Mucosa of gallbladder (tissue), 1 donor: ENCODE data around the gene RUNX2. TPM values are rescaled to one million over a fixed set of nuclear protein-coding genes. Genes with fewer than 3 reads are reported as not detected.

ENCODE experiments used
- DNase-seq: peaks from one replicate; pipeline ENCODE4 v3.0.0-alpha.2; 2020; ENCODE audit warnings: low spot score
- total RNA-seq: library from RNA; stranded (reverse); gene quantifications from one replicate; pipeline ENCODE4 v1.2.1, GENCODE V29; 2021
- donor health status: DM: no; HTN: no; CAD: no.

RUNX2 gene
- total RNA-seq, 1 donor from 2014 or later, result 5.3 TPM

DNA sequence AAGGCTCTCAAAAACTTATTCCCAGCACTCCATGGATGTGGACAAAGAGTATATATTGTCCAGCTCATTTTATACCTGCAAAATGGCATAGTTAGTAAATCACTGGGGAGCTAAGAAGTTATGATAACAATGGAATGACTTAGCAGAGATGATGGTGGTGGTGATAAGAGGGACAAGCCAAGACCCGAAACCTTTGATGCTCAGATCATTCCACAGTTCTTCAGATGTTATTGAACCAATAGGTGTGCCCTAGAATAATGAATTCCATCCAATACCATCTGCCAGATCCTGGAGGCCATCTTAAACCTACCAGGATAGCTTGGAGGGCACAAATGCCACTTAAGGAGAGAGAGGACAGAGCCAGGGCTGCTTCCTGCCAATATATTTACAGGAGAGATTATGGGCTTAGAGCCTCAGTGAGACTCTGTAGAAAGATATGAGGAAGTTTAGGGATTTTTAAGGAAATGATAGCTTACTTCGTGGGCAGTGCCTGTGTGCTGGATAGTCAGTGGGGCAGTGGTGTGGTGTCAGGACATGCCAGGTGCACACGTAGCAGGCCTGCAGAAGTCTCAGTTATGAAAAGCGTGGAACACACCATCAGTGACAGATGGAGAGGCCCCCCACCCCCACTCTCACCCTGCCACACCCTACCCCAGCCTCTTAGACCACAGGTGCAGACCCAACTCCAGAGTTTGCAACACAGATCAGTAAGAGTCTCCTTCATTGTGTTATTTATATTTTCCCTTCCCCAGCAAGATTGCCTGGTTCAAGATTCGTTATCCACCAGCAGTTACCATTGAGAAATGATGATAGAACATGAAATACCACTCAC is 259.3 kb downstream of the RUNX2 start:
- no peak for DNase-seq

DNA sequence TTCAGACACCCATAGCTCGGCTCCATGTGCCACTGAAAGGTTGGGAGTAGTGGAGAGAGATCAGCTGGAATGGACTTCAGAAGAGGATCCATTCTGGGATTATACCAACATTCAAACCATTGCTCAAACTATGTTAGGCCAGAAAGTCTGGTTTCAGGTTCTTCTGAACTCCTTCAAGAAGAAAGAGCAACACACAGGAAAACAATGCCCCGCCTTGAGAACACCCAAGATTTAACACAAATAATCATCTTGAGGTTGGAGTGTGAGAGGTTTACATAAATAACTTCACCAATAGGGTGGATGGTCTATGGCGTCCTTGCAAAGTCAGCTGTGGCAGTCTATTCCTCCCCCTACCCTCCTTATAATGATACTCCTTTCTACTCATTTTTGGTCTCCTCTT is 261.2 kb downstream of the RUNX2 start:
- no peak for DNase-seq

DNA sequence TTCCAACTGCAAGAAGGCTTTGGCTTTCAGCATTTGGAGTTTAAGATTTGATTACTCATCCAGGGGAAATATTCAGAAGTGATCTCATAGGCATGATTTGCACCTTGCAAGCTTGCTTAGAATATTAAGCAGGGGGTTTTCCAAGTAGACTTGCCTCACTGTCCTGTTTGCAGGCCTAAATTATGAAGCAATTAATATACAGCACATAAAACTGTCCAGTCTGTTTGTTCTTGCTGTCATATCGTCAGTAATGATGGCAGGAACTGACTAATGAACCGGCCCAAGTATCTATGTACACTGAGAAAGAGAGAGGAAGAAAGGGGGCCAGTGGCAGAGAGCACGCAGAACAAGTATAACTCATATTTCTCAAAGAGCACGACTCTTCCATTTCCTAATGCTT is 262.1 kb downstream of the RUNX2 start:
- no peak for DNase-seq

DNA sequence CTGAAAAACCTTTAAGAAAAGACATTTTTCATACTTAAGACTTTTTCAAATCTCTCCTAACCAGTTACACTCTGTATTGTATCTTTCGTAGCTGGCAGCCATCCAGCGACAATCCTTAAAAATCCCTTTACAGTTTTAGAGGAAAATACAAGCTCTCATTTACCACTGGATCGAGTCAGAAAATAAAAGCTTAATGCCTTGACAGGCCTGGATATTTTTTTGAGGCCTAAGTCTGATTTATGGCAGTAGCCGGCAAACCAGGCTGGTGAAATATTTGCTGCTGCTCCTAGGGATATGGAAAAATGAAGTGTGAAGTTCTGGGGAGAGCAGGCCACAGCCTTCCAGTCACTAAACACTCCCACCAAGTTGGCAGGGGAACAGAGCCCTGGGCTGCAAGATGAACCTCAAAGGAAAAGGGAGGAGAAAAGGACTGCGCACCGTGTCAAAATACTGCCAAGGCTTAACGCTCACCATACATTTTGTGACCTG is 262.6 kb downstream of the RUNX2 start:
- DNase-seq, result no peak

GRCh38 chr6:45591306-45591705 is 263.2 kb downstream of the RUNX2 start:
- no peak for DNase-seq

- no peak for DNase-seq
Measured at GRCh38 chr6:45591890-45592289, 263.8 kb downstream of the RUNX2 start.

DNA sequence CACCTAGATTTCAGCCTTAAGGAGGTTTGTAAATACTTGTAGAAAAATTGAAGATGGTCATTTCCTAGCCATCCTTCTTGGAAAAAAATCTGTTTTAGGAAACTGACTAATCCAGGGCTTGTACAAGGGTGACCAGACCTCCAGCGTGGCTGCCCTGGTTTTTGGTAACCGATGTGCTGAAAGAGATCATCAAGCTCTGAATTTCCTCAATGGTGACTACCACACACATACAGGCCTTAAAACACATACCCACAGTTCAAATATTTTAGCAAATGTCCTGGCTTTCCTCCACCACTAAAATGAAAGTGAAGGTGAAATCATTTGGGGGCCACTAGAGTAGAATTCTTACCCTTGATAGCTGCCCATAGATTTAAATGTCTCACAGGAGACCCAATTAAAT is 264.9 kb downstream of the RUNX2 start:
- DNase-seq, result no peak

DNA sequence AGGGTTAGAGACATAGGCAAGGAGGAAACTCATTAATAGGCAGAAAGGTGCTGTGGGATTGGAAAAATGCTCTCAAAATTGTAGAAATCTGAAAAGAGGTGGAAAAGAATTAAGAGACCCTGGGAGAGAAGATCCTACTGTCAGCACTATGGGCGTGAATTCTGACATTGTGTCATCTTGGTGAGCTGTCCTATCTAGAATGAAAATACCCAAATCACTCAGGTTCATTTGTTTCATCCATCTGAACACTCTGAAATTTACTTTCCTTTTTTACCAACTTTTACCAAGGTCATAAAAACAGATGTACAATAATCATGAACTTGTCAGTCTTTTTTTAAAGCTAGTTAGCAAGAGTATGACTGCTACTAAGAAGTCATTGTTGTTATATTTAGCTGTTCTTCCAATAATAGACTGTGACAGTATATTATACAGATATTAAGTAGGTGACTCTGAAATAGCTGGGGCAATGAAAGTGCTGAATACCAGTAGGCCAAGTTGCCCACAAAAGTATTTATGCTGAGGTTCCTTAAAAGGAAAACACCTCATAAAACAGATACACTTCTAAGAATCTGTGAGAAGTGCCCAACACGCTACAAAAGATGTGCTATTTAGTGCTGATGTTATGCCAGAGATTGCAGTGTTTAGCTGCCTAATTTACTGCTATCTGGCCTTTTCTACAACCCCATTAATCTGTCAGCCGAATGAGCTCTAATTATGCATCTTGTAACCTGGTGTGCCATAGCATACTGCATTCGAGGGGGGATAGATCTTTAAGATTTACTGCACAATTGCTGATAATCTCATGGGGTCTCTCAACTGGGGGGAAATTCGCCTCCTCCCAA is 267.1 kb downstream of the RUNX2 start:
- no peak for DNase-seq

GRCh38 chr6:45597424-45597823 is 269.3 kb downstream of the RUNX2 start:
- no peak for DNase-seq

- no peak for DNase-seq
Measured at GRCh38 chr6:45599053-45599452, 270.9 kb downstream of the RUNX2 start.

GRCh38 chr6:45605971-45606370 is 277.8 kb downstream of the RUNX2 start:
- DNase-seq, result no peak

DNA sequence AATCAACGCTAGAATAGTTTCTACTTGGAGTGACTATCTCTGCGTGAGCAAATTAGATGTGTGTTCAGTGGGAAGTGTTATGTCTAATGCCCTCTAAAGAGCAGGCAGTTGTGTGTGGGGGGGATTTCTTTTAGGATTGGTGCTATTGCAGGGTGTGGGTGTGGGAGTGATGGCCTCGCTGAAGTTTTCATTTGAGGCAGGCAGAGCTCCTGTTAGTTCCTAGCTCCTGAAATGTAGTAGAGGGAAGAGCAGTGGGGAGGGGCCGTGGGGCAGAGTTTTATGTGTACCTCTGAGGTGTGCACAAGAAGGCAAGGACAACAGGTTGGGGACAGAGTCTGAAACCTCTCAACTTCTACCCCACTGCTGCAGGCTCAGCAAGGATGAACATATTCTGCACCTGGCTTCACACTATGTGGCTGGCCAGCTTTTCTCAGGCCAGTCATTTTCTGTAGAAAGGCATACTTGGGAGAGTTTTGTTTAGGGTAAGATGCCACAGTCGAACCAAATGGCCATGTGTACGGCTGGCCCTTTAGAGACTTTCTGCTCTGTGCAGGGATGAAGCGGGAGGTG is 278.8 kb downstream of the RUNX2 start:
- no peak for DNase-seq

GRCh38 chr6:45607798-45608197 is 279.7 kb downstream of the RUNX2 start:
- DNase-seq, result no peak

DNA sequence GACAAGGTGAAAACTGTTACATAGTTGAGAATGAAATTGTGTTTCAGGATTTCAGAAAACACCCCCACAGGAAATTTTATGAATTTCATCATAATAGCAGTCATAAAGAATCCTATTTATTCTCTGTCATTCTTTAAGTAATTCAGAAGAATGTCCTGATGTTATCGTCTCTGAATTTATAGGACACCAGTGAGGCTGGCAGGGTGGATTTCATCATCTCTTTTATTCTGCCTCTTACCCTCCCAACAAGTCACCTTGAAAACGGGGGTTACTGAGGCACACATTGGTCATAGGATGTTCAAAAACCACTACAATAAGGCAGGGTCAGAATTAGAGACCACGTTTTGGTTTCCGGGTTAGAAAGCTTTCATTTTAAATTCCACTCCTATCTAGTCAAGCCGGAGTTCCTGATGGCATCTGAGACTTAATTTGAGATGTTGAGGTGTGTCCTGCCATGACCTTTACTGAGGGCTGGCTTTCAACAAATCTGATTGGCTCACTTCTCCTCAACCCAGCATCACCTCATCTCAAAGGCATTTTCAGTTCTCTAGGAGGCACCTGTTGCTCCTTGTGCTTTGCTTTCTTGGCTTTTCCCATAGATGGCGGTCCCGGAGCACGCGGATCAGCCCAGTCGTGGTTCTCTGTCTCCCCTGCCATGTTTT is 280.3 kb downstream of the RUNX2 start:
- DNase-seq, result no peak

DNA sequence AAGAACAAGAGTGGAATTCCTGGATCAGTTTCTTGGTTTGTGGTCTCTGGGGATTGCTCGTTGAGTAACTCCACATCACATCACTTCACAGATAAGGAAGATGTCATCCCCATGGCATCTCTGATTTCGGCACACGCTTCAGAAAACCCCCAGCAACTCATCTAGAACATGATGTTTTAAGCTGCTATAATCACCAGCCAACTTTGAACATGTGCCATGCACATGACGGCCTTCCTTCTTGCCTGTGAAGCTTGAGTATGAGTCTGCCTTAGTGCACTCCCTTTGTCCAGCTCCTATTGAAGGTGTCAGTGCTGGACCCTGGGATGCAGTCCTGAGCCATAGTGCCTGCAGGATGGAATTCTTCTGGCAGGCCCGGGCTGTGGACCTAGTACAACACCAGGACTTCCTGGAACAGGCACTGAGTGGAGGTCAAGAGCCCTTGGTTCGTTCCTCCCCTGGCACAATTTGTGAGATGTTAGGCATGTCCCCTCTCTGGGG is 281.1 kb downstream of the RUNX2 start:
- no peak for DNase-seq

GRCh38 chr6:45610374-45610773 is 282.2 kb downstream of the RUNX2 start:
- no peak for DNase-seq

DNA sequence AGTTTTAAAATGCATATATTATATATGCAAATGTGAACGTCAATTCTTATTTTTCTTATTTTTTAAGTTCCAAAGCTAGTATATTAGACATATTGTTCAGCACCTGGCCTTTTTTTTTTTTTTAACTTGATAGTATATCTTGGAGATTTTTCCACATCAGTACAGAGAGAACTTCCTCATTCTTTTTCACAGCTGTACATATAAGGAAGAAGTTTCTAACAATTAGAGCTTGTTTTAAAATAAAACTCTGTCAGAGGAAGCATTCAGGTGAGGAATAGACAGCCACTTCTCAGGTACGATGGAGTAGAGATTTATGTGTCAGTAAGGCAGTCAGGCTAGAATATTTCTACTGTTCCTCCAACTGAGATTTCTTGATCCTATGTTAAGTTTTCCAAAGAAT is 282.7 kb downstream of the RUNX2 start:
- DNase-seq, result no peak

DNA sequence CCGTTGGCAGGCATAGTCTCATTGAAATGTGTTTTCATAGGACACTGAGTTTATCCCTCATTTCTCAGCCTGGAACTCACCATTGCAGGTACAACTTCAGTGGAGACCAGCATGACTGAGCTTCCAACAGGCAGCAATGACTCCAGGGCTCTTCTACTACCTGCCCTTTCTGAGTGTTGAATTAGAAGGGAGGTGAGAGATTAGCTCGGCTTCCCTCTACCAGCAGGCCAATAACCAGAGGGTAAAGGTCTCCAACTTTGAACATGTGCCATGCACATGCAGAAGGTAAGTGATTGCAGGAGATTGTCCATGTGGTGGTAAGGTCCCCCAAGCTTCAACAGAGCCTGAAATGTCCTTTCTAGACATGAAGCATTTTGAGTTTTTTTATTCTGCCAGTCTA is 283.4 kb downstream of the RUNX2 start:
- DNase-seq, result no peak

DNA sequence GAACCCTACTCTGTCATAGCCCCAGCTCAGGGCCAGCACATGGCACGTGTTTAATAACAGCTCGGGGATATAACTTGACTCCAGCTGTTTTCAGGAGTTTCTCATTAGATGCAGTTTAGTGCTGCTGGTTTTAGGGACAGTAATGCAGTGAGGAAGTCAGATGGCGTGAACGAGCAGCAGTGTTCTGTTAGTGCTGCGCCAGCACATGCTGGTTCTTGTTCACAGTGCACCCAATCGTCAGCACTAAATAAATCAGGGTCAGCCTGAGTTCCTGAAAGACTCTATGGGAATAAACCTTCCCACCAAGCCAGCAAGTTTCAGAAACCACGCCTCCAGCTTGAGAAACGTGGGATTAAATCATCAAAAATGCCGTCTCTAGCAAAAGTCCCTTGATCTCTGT is 285.5 kb downstream of the RUNX2 start:
- DNase-seq, result peak; percentile 42

- no peak for DNase-seq
Measured at GRCh38 chr6:45614488-45615285, 286.6 kb downstream of the RUNX2 start.

DNA sequence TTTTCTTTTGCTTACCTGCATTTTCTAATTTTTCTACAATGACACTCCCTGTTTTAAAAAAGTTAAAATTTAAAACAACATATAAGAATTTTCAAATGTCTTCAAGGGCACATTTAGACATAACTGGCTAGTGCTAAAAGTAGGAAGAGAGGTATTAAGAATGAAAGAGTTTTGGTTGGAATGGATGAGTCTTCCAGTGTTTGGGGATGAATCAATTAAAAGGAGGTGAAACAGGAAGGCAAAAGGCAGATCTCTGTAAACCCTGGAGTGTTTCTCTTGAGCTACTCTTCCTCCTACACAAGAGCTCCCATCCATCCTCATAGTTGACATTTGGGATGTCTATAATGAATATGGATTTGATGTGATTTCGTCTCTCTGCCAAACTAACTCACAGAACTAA is 288.1 kb downstream of the RUNX2 start:
- DNase-seq, result no peak
